NB4 (cell line): ENCODE data around the gene TCF7.

Experiments used
- MAX ChIP-seq: IDR thresholded peaks from 2 replicates; pipeline ENCODE4 v1.6.1; 2011; ENCODE audit warnings: low read depth, low read length
- MYC ChIP-seq: IDR thresholded peaks from 2 replicates; pipeline ENCODE4 v1.6.1; 2011; ENCODE audit warnings: low read depth, low read length
- POLR2A ChIP-seq: IDR thresholded peaks from 2 replicates; pipeline ENCODE4 v1.6.1; 2011; ENCODE audit warnings: mild to moderate bottlenecking; ENCODE audit not compliant: insufficient read length; ENCODE audit errors: extremely low read depth
- TF ChIP-seq, protein P1 (sequence below): IDR thresholded peaks from one replicate; pipeline ENCODE4 v1.5.1; 2012; ENCODE audit warnings: low read depth, low read length

- TF ChIP-seq, protein P1, sequence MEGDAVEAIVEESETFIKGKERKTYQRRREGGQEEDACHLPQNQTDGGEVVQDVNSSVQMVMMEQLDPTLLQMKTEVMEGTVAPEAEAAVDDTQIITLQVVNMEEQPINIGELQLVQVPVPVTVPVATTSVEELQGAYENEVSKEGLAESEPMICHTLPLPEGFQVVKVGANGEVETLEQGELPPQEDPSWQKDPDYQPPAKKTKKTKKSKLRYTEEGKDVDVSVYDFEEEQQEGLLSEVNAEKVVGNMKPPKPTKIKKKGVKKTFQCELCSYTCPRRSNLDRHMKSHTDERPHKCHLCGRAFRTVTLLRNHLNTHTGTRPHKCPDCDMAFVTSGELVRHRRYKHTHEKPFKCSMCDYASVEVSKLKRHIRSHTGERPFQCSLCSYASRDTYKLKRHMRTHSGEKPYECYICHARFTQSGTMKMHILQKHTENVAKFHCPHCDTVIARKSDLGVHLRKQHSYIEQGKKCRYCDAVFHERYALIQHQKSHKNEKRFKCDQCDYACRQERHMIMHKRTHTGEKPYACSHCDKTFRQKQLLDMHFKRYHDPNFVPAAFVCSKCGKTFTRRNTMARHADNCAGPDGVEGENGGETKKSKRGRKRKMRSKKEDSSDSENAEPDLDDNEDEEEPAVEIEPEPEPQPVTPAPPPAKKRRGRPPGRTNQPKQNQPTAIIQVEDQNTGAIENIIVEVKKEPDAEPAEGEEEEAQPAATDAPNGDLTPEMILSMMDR = no peak
- TF ChIP-seq POLR2A (no peak), MAX (no peak), MYC (no peak)
These were observed 36.4 kb upstream of the TCF7 start for GRCh38 chr5:134077926-134078580.
